SU-DHL-6 (cell line): ENCODE results near the gene KHK.
A peak's percentile ranks its signal among the peaks of the same experiment; 100 is the strongest.

Source experiments
- H2AFZ ChIP-seq: fragments of 200-600 bp; sonication (generic); 2 replicates; pipeline ENCODE4 v1.6.1; 2014; ENCODE audit warnings: low read depth, mild to moderate bottlenecking, moderate library complexity, mixed read lengths, antibody characterized with exemption, low read length; ENCODE audit not compliant: severe bottlenecking
- H3F3A ChIP-seq: fragments of 200-600 bp; shearing (Covaris generic); 2 replicates; pipeline ENCODE4 v1.6.0; 2016; ENCODE audit warnings: antibody characterized with exemption, mild to moderate bottlenecking; ENCODE audit not compliant: insufficient read depth
- H3K27ac ChIP-seq: fragments of 200-600 bp; sonication (generic); 2 replicates; pipeline ENCODE4 v1.5.1; 2016; ENCODE audit warnings: low read depth, mild to moderate bottlenecking, low read length, moderate library complexity, mixed read lengths
- H3K27me3 ChIP-seq: fragments of 200-600 bp; sonication (generic), shearing (Covaris generic); 2 replicates; pipeline ENCODE4 v1.6.0; 2014; ENCODE audit warnings: mild to moderate bottlenecking, low read length
- H3K36me3 ChIP-seq: fragments of 200-600 bp; sonication (generic); 2 replicates; pipeline ENCODE4 v1.6.1; 2014; ENCODE audit warnings: mild to moderate bottlenecking, low read length, mixed read lengths
- H3K4me2 ChIP-seq: fragments of 300-600, 200-600 bp; shearing (Covaris generic), sonication (generic); 2 replicates; pipeline ENCODE4 v1.6.0; 2014; ENCODE audit warnings: low read length, low read depth, mild to moderate bottlenecking; ENCODE audit not compliant: poor library complexity, severe bottlenecking
- H3K4me3 ChIP-seq: fragments of 200-600 bp; sonication (generic); 2 replicates; pipeline ENCODE4 v1.5.1; 2014; ENCODE audit warnings: antibody characterized with exemption, low read length, mild to moderate bottlenecking, mixed read lengths; ENCODE audit not compliant: insufficient read depth, poor library complexity, severe bottlenecking
- H3K79me2 ChIP-seq: fragments of 200-600 bp; sonication (generic); 2 replicates; pipeline ENCODE4 v1.6.1; 2014; ENCODE audit warnings: mild to moderate bottlenecking, low read length, moderate library complexity; ENCODE audit not compliant: insufficient read depth
- H3K9ac ChIP-seq: fragments of 200-600 bp; sonication (generic); 2 replicates; pipeline ENCODE4 v1.7.0; 2014; ENCODE audit warnings: mild to moderate bottlenecking, low read length
- H3K9me2 ChIP-seq: fragments of 200-600 bp; sonication (generic); replicated peaks from 2 replicates; pipeline ENCODE4 v1.6.1; 2014; ENCODE audit warnings: low read length; ENCODE audit not compliant: insufficient read depth
- H3K9me3 ChIP-seq: fragments of 200-600 bp; sonication (generic); 2 replicates; pipeline ENCODE4 v1.6.1; 2014; ENCODE audit warnings: low read length, mixed read lengths; ENCODE audit not compliant: insufficient read depth
- H4K20me1 ChIP-seq: fragments of 200-600 bp; sonication (generic); 2 replicates; pipeline ENCODE4 v1.6.1; 2014; ENCODE audit warnings: low read depth, mild to moderate bottlenecking, antibody characterized with exemption, low read length, moderate library complexity, mixed read lengths
- EZH2phosphoT487 ChIP-seq: fragments of 200-600 bp; sonication (generic), shearing (Covaris generic); conservative IDR thresholded peaks from 2 replicates; pipeline ENCODE4 v1.6.1; 2018; ENCODE audit warnings: mild to moderate bottlenecking, antibody characterized with exemption, low read length, moderate library complexity, mixed read lengths
- TF ChIP-seq, protein P1 (sequence below): fragments of 200-600 bp; sonication (generic); IDR thresholded peaks from one replicate; pipeline ENCODE4 v1.5.1; 2017; ENCODE audit warnings: antibody characterized with exemption, mild to moderate bottlenecking, low read length, moderate library complexity; ENCODE audit not compliant: insufficient read depth, poor library complexity, severe bottlenecking

The KHK gene

DNA sequence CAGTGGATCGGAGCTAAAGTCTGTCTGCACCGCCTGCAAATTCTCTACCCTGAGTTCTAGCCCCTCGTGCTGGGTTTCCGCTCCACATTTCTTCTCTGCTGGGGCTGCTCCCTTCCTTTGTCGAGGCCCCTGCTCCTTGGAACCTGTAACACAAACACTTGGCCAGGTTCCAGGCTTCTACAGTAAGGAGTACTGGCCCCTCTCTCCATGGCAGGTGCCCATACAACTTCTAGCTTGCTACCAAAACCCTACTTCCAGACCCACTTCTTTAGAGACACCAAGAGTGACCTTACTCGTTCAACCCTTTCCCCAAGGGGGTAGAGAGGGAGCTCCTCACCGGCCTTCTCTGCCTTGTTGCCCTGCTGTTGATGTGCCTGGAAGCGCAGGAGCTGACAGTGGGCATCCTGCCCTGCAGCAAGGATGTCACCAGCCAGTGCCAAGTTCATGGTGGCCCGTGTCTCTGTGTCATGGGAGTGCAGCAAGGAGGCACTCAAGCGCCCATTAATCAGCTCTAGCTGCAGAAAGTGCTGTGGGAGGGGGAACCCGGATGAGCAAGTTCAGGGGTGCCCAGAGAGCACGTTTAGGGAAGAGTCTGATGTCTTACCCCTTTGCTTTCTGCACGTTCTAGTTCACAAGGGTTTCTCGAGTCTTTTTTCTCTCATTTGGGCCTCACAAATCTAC is 46.8 kb downstream of the KHK start:
- Histone ChIP-seq H3K9me3 (no peaks in the 10 kb centered on the region), H3K4me2 (peak overlapping the region; percentile 65), H3K9me2 (no peaks in the 10 kb centered on the region), H3K4me3 (peak overlapping the region; percentile 95), H3K79me2 (peaks cover 13% of the 10 kb centered on the region; the same call in 1 of the 2 replicates), H3K36me3 (no peaks in the 10 kb centered on the region), H3K9ac (peak overlapping the region; percentile 95), H3K27me3 (no peaks in the 10 kb centered on the region), H2AFZ (no peak overlapping the region), H3K27ac (peak overlapping the region; percentile 51; the same call in 1 of the 2 replicates), H3F3A (peaks cover 7% of the 10 kb centered on the region; the same call in 1 of the 2 replicates), H4K20me1 (no peaks in the 10 kb centered on the region)
- TF ChIP-seq, protein P1, sequence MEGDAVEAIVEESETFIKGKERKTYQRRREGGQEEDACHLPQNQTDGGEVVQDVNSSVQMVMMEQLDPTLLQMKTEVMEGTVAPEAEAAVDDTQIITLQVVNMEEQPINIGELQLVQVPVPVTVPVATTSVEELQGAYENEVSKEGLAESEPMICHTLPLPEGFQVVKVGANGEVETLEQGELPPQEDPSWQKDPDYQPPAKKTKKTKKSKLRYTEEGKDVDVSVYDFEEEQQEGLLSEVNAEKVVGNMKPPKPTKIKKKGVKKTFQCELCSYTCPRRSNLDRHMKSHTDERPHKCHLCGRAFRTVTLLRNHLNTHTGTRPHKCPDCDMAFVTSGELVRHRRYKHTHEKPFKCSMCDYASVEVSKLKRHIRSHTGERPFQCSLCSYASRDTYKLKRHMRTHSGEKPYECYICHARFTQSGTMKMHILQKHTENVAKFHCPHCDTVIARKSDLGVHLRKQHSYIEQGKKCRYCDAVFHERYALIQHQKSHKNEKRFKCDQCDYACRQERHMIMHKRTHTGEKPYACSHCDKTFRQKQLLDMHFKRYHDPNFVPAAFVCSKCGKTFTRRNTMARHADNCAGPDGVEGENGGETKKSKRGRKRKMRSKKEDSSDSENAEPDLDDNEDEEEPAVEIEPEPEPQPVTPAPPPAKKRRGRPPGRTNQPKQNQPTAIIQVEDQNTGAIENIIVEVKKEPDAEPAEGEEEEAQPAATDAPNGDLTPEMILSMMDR, result no peak
- no peak for TF ChIP-seq EZH2phosphoT487

DNA sequence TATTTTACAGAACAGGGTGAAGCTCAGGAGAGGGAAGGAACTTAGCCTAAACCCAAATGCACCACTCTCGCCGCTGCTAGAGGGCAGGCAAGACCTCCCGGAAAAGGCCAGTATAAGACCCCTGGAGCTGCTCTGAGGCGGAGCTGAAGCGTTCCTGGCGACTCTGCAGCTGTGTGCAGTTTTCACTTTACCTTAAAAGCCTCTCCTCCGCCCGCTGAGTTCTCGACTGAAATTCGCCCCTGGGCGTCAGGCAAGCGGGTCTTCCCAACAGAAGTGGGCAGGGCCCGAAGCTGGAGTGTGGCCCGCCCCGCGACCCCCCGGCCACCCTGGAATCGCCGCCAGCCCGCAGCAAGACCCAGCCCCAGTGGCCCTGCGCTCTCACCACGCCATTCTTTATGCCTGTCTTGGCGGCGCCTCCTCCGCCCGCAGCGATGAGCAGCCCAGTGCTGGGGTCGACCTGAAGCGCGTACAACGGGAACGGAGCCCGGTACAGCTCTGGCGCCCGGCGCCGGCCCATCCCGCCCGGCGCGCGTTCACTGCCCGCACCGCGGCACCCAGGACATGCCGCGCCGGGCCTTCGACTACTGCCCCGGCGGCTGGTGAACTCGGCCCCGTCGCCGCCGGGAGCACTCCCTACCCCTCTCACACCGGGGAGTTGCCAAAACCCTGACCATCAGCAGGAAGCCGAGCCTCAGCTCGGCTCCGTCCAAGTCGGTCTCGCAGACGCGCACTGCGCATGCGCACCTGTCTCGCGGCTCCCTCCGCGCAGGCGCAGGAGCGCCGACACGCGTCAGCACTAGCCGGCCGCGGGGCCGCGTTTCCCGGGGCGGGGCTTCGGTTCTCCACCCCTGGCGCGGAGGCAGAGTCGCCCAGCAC is 47.6 kb downstream of the KHK start, which contains the start of gene PREB:
Gene PREB (minus strand): TSS at position 732 of the 876 bp plus-strand sequence. CDS start 215 bp downstream, at position 517.
- no peaks in the 10 kb centered on the region for H3K27me3 ChIP-seq
- TF ChIP-seq, protein P1, result peak; percentile 18
- no peak for TF ChIP-seq EZH2phosphoT487

DNA sequence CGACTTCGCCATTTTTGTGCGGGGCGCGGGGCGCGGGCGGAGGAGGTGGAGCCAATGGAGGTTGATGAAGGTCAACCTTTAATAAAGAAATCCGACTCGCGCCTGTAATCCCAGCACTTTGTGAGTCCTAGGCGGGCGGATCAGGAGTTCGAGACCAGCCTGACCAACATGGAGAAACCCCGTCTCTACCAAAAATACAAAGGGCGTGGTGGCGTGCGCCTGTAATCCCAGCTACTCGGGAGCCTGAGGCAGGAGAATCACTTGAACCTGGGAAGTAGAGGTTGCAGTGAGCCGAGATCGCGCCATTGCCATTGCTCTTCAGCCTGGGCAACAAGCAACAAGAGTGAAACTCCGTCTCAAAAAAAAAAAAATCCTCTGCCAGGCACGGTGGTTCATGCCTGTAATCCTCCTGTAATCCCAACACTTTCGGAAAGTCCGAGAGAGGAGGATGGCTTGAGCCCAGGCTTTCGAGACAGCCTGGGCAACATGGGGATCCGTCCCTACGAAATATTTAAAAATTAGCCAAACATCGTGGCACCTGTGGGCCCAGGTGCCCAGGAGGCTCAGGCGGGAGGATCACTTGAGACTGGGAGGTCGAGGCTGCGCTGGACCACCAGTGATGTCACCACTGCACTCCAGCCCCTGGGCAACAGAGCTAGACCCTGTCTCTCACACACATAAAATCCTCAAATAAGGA is 48.4 kb downstream of the KHK start:
- peaks cover 13% of the 10 kb centered on the region; the same call in 1 of the 2 replicates for H3K79me2 ChIP-seq
- no peaks in the 10 kb centered on the region for H3K27me3 ChIP-seq
- H3K27ac ChIP-seq, result no peak overlapping the region
- no peak for TF ChIP-seq EZH2phosphoT487
- no peaks in the 10 kb centered on the region for H3K36me3 ChIP-seq
- no peaks in the 10 kb centered on the region for H3K9me3 ChIP-seq
- H2AFZ ChIP-seq, result peak overlapping the region; percentile 89
- H3F3A ChIP-seq, result 0 out of 2 replicates have a peak, but pooled peaks cover under 1% of the 10 kb centered on the region
- peak overlapping the region; percentile 27 for H3K4me3 ChIP-seq
- no peaks in the 10 kb centered on the region for H3K9me2 ChIP-seq
- H3K4me2 ChIP-seq, result peak overlapping the region; percentile 65
- no peaks in the 10 kb centered on the region for H4K20me1 ChIP-seq
- peak overlapping the region; percentile 95 for H3K9ac ChIP-seq

More for the DNA sequence above, 47.6 kb downstream of the KHK start, which contains the start of gene PREB:
- H3K9ac ChIP-seq, result peak within 1 kb of the TSS; percentile 95
- H4K20me1 ChIP-seq, result no peaks in the 10 kb centered on the region
- no peaks in the 10 kb centered on the region for H3K9me2 ChIP-seq
- H3K36me3 ChIP-seq, result no peaks in the 10 kb centered on the region
- peak within 1 kb of the TSS; percentile 89 for H2AFZ ChIP-seq
- H3K4me3 ChIP-seq, result peak within 1 kb of the TSS; percentile 95
- peak within 1 kb of the TSS; percentile 65 for H3K4me2 ChIP-seq
- H3K79me2 ChIP-seq, result peaks cover 13% of the 10 kb centered on the region; the same call in 1 of the 2 replicates
- no peaks in the 10 kb centered on the region for H3K9me3 ChIP-seq
- peaks cover 7% of the 10 kb centered on the region; the same call in 1 of the 2 replicates for H3F3A ChIP-seq
- H3K27ac ChIP-seq, result peak within 1 kb of the TSS; percentile 51
